ENCODE data around the gene XXYLT1. TPM values are rescaled to one million over a fixed set of nuclear protein-coding genes. Genes with fewer than 3 reads are reported as not detected.

The XXYLT1 gene
- polyA plus RNA-seq, 3 donors = 2.2 to 7.7 (median 4.6) TPM

- no peak overlapping the region for H3K27ac ChIP-seq (ENCODE audit: low read depth, low read length)
- 30 to 73% (median 41%) methylated on average over 16 of the region's 16 CpGs for WGBS, 3 donors
These were observed 116.7 kb downstream of the XXYLT1 start for GRCh38 chr3:195154111-195154791.

DNA sequence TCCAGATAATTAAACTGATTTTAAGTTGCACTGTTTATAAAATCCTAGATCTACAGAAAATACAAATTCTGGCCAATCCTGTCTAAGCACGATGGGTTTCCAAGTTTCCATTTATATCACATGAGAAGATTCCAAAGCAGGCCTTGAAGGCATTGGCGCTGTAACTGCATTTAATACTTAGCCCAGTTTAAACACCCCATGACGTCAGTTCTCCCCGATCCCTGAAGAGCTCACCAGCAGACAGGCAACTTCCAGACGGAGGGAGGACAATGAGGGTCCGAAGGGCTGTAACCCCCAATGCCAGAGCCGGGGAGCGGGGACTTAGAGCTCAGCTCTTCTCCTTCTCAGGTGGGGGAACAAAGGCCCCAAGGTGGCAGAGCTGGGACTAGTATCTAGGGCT, 117.3 kb downstream of the XXYLT1 start:
- H3K27ac ChIP-seq (ENCODE audit: low read depth, low read length) = peak overlapping the region; percentile 8
- 77 to 92% (median 79%) methylated on average over 8 of the region's 8 CpGs for WGBS, 3 donors

DNA sequence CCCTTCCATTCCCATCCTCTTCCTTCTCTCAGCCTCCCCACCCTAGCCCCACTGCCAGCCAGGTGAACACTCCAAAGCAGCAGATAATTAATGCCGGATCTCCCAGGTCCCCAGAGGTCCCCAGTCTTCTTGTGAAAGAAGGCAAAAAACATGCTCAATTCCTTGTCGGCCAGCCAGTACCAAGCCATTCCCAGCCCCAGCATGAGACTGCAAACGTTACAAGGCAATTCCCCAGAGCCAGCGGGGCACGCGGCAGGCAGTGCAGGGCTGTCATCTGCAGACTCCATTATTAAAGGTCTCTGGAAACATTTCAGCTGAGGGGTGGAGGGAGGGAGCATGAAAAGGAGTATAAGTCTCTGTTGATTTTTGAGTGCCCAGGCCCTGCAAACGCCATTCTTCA, 117.8 kb downstream of the XXYLT1 start:
- WGBS, 3 donors = 41 to 61% (median 51%) methylated on average over 7 of the region's 7 CpGs
- no peak overlapping the region for H3K27ac ChIP-seq (ENCODE audit: low read depth, low read length)

DNA sequence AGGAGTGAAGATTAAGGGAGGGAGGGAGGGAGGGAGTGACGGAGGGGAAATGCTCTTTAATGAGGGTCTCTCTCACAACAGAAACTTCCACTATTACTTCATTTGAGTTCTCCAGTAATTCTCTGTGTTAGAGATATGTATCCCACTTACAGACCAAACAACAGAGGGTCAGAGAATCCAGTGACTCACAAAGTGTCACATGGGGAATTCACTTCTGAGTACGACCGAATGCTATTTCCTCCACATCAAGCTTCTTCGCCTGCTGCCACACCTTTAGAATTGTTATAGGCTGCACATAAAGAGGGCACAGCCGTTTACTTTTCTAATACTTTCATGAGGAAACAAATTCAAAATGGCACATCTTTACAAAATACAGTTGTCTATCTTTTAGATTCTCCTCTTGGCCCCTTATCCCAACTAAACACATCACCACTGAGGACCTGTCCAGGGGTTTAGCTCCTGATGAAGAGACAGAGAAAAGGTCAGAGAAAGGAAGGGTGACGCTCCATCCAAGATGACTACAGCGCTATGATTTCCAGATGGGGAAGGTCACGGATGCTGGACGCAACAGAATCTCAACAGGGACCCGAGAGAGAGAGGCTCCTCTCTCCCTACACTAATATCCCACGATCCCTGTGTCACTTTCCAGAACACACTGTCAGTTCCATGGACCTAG, 119.0 kb downstream of the XXYLT1 start:
- 66 to 85% (median 73%) methylated on average over 11 of the region's 11 CpGs for WGBS, 3 donors
- no peak overlapping the region for H3K27ac ChIP-seq (ENCODE audit: low read depth, low read length)

- H3K27ac ChIP-seq (ENCODE audit: low read depth, low read length) = no peak overlapping the region
- WGBS, 3 donors = 73 to 79% (median 75%) methylated on average over 3 of the region's 3 CpGs
These were observed 119.6 kb downstream of the XXYLT1 start for GRCh38 chr3:195151402-195151801.

DNA sequence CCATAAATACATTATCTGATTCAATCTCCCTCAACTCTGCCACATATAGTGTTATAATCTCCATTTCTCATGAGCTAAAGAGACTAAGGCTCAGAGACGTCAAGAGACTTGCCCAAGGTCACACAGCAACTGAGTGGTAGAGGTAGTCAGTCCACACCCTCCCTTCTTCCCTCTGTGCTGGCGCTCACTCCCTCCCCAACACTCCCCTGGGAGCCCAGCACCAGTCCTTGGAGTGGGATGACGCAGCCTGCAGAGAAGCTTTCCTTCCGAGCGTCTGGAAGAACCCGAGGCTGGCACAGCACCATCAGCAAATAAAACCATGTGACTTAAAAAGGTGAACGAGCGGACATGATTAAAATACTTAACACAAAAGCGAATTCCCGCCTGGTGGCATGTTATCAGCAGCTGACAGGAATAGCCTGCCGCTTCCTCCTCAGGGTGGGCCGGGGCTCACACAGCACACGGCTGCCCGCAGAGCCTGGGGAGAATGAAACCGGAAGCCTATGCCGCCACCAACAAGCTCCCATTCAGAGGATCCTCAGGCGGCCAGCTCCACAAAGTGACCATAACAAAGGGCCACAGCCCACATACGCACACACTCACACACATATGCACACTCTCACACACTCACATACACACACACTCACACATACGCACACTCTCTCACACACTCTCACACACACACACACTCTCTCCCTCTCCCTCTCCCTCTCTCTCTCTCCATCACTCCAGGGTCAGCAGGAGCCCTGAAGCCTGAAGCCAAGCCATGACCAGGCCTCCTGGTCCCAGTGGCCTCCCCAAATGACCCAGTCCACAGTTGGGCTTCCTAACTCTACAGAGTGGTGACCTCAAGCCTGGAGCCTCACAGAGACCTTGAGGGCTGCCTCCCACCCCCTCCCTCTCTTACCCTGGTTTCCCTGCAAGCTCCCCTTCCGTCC, 120.5 kb downstream of the XXYLT1 start:
- H3K27ac ChIP-seq (ENCODE audit: low read depth, low read length) = no peak overlapping the region
- 19 to 34% (median 24%) methylated on average over 20 of the region's 20 CpGs for WGBS, 3 donors

DNA sequence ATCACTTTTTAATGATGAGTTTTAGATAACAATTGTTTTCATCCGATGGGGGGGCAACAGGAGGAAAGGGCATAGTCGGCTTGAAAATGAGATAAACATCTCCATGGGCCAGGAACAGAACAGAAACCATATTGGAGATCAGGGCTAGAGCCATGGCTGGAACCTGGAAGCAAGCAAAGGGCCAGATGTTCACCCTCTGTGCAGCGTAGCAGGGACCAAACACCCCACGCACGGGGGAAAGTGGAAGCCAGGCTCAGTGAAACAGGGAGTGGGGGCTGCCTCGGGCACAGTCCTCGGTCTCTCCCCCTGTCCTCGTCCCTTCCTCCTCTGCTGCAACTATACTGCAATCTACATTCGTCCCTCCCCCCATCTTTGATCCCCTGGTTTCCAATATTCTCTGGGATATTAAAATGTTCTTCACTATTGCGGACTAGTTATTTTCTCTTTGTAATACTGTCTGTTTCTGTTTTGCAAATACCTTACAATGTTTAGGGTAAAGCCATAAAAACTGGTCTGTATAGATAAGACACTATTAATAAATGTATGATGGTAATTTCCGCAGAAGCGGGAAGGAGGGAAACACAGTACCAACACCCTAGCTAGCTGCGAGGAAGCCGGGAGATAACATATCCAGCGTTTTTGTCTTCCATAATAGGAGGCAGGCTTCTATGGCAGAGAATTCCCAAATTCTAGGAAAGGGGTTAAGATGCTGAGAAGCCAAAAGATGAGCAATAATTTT, 121.5 kb downstream of the XXYLT1 start:
- H3K27ac ChIP-seq (ENCODE audit: low read depth, low read length) = no peak overlapping the region
- 35 to 71% (median 50%) methylated on average over 15 of the region's 15 CpGs for WGBS, 3 donors

DNA sequence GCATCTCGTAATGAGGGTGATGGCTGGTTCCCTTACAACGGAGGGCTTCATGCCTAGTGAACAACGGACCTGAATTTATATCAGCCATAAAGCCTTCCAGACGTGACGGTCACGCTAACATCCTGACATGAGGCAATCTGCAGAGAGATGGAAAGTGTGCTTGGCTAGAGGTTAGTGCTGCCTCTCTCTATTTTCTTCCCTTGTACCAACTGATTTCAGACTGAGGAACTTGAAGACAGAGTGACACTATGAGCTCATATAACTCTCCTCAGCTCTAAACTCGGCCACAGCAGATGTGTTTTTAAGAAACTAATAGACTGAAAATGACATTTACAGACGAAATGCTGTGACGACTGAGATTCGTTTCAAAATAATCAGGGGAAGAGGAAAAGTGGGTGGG, 122.4 kb downstream of the XXYLT1 start:
- 33 to 66% (median 36%) methylated on average over 10 of the region's 10 CpGs for whole genome bisulfite sequencing, 3 donors
- H3K27ac ChIP-seq (ENCODE audit: low read depth, low read length) = no peak overlapping the region

GRCh38 chr3:195147649-195148080, 123.3 kb downstream of the XXYLT1 start:
- no peak overlapping the region for H3K27ac ChIP-seq (ENCODE audit: low read depth, low read length)
- WGBS, 3 donors = 18 to 73% (median 32%) methylated on average over 17 of the region's 17 CpGs

GRCh38 chr3:195146131-195146530, 124.8 kb downstream of the XXYLT1 start:
- WGBS, 3 donors = 71 to 75% (median 72%) methylated on average over 8 of the region's 8 CpGs
- H3K27ac ChIP-seq (ENCODE audit: low read depth, low read length) = no peak overlapping the region

GRCh38 chr3:195145579-195145978, 125.4 kb downstream of the XXYLT1 start:
- WGBS, 3 donors = 84 to 93% (median 85%) methylated on average over 12 of the region's 12 CpGs

GRCh38 chr3:195143221-195143620, 127.7 kb downstream of the XXYLT1 start:
- WGBS, 3 donors = 81 to 95% (median 92%) methylated on average over 5 of the region's 5 CpGs
- H3K27ac ChIP-seq (ENCODE audit: low read depth, low read length) = no peak overlapping the region

More at GRCh38 chr3:195145579-195145978, 125.4 kb downstream of the XXYLT1 start:
- no peak overlapping the region for H3K27ac ChIP-seq (ENCODE audit: low read depth, low read length)

- WGBS, 3 donors = 98 to 99% (median 98%) methylated on average over 10 of the region's 10 CpGs
- no peak overlapping the region for H3K27ac ChIP-seq (ENCODE audit: low read depth, low read length)
These were observed 128.4 kb downstream of the XXYLT1 start for GRCh38 chr3:195142519-195142918.

GRCh38 chr3:195140816-195141793, 129.9 kb downstream of the XXYLT1 start:
- H3K27ac ChIP-seq (ENCODE audit: low read depth, low read length) = no peak overlapping the region
- WGBS, 3 donors = 87 to 95% (median 95%) methylated on average over 12 of the region's 12 CpGs

DNA sequence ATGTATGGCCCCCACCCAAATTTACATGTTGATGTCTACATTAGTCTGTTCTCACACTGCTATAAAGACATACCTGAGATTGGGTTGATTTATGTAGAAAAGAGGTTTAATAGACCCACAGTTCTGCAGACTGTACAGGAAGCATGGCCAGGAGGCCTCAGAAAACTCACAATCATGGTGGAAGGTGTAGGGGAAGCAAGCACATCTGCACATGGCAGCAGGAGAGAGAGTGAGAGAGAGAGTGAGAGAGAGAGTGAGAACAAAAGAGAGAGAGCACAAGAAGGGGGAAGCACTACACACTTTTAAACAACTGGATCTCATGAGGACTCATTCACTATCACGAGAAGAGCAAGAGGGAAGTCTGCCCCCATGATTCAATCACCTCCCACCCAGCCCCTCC, 130.5 kb downstream of the XXYLT1 start:
- WGBS, 3 donors = 92 to 100% (median 100%) methylated on average over 1 of the region's 1 CpG
- no peak overlapping the region for H3K27ac ChIP-seq (ENCODE audit: low read depth, low read length)

DNA sequence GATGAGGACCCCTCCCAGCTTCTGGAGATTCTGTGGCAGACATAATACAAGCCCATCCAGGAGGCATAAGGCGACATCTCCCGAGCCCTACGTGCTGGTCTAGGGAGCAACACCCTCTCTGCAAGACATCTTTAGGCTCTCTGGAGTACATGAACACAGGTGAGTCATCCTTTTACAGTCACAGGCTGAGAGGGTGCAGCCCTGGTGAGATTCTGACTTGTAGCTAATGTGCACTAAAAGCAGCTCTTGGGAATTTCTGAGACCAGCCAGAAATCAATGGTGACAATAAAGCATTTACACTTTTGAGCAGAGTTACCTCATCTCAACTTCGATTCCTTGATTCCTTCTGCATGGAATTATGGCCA, 131.1 kb downstream of the XXYLT1 start:
- no peak overlapping the region for H3K27ac ChIP-seq (ENCODE audit: low read depth, low read length)
- WGBS, 3 donors = 91 to 98% (median 95%) methylated on average over 4 of the region's 4 CpGs

Data from adipose tissue (tissue), 3 donors.